GM23338 (cell line): ENCODE data around the gene PRDM8.

Experiments used
- CREB1 ChIP-seq: fragments of 250-450 bp; sonication (Bioruptor Pico); IDR thresholded peaks from 2 replicates; pipeline ENCODE4 v1.5.0; 2020; ENCODE audit warnings: low read depth, mild to moderate bottlenecking, moderate library complexity
- EZH2 ChIP-seq: fragments of 200-600 bp; sonication (generic); IDR thresholded peaks from one replicate; pipeline ENCODE4 v1.8.0; 2017; ENCODE audit warnings: antibody characterized with exemption, mild to moderate bottlenecking, low read depth; ENCODE audit not compliant: unreplicated experiment
- EZH2phosphoT487 ChIP-seq: fragments of 200-600 bp; sonication (generic); IDR thresholded peaks from one replicate; pipeline ENCODE4 v1.8.1; 2018; ENCODE audit warnings: antibody characterized with exemption; ENCODE audit not compliant: unreplicated experiment
- JUNB ChIP-seq: IDR thresholded peaks from one replicate; pipeline ENCODE4 v1.6.1; 2016; ENCODE audit warnings: antibody characterized with exemption; ENCODE audit not compliant: unreplicated experiment
- POLR2AphosphoS5 ChIP-seq: IDR thresholded peaks from 2 replicates; pipeline ENCODE4 v1.6.1; 2016; ENCODE audit warnings: antibody characterized with exemption, low read depth
- STAT1 ChIP-seq: IDR thresholded peaks from one replicate; pipeline ENCODE4 v1.6.1; 2016; ENCODE audit warnings: antibody characterized with exemption; ENCODE audit not compliant: unreplicated experiment
- ZNF114 ChIP-seq: fragments of 250-450 bp; sonication (Bioruptor Pico); IDR thresholded peaks from 2 replicates; pipeline ENCODE4 v1.5.0; 2020; ENCODE audit warnings: mild to moderate bottlenecking, moderate library complexity
- ZNF331 ChIP-seq: fragments of 250-450 bp; sonication (Bioruptor Pico); IDR thresholded peaks from 2 replicates; pipeline ENCODE4 v1.5.0; 2020; ENCODE audit warnings: low read depth, mild to moderate bottlenecking, moderate library complexity
- TF ChIP-seq, protein P1 (sequence below), 2 experiments: fragments of 200-600 bp in 1 of 2; sonication (generic) in 1 of 2; conservative IDR thresholded peaks; 2 replicates each; pipeline versions ENCODE4 v1.5.1 to v1.6.1; 2016 to 2017; ENCODE audit warnings: antibody characterized with exemption in 2 of 2, low read depth in 2 of 2, mild to moderate bottlenecking in 2 of 2, moderate library complexity in 1 of 2
- TF ChIP-seq, protein P2 (sequence below): IDR thresholded peaks from one replicate; pipeline ENCODE4 v1.6.1; 2018; ENCODE audit warnings: antibody characterized with exemption; ENCODE audit not compliant: unreplicated experiment
- TF ChIP-seq, protein P3 (sequence below): IDR thresholded peaks from 2 replicates; pipeline ENCODE4 v1.6.1; 2016; ENCODE audit warnings: antibody characterized with exemption
- TF ChIP-seq, protein P4 (sequence below): fragments of 250-450 bp; sonication (Bioruptor Pico); IDR thresholded peaks from 2 replicates; pipeline ENCODE4 v1.5.0; 2020; ENCODE audit warnings: mild to moderate bottlenecking, moderate library complexity

DNA sequence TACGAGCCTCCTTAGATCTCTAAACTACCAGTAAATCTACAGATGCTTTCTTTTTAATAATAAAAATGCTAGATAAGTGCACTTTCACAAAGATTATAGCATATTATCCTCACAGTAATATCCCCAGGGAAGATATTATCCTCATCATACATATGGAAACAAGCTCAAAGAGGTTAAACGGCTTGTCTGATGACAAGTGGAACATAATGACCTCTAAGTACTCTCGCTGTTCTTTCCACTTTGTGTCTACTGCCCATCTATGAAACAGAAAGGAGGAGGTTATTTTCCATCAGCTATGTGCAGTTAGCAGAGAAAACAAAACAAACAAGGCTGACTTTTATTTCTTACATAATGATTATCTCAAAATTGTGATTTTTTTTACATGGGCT is 42.8 kb upstream of the PRDM8 start:
- TF ChIP-seq, protein P1, sequence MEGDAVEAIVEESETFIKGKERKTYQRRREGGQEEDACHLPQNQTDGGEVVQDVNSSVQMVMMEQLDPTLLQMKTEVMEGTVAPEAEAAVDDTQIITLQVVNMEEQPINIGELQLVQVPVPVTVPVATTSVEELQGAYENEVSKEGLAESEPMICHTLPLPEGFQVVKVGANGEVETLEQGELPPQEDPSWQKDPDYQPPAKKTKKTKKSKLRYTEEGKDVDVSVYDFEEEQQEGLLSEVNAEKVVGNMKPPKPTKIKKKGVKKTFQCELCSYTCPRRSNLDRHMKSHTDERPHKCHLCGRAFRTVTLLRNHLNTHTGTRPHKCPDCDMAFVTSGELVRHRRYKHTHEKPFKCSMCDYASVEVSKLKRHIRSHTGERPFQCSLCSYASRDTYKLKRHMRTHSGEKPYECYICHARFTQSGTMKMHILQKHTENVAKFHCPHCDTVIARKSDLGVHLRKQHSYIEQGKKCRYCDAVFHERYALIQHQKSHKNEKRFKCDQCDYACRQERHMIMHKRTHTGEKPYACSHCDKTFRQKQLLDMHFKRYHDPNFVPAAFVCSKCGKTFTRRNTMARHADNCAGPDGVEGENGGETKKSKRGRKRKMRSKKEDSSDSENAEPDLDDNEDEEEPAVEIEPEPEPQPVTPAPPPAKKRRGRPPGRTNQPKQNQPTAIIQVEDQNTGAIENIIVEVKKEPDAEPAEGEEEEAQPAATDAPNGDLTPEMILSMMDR (conservative IDR thresholded peaks at IDR 0.05; ENCODE audit: low read depth in 2 of 2): no peak
- no peak for TF ChIP-seq EZH2
- TF ChIP-seq, protein P2, sequence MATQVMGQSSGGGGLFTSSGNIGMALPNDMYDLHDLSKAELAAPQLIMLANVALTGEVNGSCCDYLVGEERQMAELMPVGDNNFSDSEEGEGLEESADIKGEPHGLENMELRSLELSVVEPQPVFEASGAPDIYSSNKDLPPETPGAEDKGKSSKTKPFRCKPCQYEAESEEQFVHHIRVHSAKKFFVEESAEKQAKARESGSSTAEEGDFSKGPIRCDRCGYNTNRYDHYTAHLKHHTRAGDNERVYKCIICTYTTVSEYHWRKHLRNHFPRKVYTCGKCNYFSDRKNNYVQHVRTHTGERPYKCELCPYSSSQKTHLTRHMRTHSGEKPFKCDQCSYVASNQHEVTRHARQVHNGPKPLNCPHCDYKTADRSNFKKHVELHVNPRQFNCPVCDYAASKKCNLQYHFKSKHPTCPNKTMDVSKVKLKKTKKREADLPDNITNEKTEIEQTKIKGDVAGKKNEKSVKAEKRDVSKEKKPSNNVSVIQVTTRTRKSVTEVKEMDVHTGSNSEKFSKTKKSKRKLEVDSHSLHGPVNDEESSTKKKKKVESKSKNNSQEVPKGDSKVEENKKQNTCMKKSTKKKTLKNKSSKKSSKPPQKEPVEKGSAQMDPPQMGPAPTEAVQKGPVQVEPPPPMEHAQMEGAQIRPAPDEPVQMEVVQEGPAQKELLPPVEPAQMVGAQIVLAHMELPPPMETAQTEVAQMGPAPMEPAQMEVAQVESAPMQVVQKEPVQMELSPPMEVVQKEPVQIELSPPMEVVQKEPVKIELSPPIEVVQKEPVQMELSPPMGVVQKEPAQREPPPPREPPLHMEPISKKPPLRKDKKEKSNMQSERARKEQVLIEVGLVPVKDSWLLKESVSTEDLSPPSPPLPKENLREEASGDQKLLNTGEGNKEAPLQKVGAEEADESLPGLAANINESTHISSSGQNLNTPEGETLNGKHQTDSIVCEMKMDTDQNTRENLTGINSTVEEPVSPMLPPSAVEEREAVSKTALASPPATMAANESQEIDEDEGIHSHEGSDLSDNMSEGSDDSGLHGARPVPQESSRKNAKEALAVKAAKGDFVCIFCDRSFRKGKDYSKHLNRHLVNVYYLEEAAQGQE: no peak
- TF ChIP-seq, protein P3, sequence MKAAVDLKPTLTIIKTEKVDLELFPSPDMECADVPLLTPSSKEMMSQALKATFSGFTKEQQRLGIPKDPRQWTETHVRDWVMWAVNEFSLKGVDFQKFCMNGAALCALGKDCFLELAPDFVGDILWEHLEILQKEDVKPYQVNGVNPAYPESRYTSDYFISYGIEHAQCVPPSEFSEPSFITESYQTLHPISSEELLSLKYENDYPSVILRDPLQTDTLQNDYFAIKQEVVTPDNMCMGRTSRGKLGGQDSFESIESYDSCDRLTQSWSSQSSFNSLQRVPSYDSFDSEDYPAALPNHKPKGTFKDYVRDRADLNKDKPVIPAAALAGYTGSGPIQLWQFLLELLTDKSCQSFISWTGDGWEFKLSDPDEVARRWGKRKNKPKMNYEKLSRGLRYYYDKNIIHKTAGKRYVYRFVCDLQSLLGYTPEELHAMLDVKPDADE: no peak
- TF ChIP-seq POLR2AphosphoS5: no peak
- TF ChIP-seq ZNF331 (CRISPR knock-in tag): no peak
- TF ChIP-seq EZH2phosphoT487: no peak
- no peak for TF ChIP-seq CREB1 (CRISPR knock-in tag)
- TF ChIP-seq STAT1: no peak
- no peak for TF ChIP-seq JUNB
- TF ChIP-seq, protein P4, sequence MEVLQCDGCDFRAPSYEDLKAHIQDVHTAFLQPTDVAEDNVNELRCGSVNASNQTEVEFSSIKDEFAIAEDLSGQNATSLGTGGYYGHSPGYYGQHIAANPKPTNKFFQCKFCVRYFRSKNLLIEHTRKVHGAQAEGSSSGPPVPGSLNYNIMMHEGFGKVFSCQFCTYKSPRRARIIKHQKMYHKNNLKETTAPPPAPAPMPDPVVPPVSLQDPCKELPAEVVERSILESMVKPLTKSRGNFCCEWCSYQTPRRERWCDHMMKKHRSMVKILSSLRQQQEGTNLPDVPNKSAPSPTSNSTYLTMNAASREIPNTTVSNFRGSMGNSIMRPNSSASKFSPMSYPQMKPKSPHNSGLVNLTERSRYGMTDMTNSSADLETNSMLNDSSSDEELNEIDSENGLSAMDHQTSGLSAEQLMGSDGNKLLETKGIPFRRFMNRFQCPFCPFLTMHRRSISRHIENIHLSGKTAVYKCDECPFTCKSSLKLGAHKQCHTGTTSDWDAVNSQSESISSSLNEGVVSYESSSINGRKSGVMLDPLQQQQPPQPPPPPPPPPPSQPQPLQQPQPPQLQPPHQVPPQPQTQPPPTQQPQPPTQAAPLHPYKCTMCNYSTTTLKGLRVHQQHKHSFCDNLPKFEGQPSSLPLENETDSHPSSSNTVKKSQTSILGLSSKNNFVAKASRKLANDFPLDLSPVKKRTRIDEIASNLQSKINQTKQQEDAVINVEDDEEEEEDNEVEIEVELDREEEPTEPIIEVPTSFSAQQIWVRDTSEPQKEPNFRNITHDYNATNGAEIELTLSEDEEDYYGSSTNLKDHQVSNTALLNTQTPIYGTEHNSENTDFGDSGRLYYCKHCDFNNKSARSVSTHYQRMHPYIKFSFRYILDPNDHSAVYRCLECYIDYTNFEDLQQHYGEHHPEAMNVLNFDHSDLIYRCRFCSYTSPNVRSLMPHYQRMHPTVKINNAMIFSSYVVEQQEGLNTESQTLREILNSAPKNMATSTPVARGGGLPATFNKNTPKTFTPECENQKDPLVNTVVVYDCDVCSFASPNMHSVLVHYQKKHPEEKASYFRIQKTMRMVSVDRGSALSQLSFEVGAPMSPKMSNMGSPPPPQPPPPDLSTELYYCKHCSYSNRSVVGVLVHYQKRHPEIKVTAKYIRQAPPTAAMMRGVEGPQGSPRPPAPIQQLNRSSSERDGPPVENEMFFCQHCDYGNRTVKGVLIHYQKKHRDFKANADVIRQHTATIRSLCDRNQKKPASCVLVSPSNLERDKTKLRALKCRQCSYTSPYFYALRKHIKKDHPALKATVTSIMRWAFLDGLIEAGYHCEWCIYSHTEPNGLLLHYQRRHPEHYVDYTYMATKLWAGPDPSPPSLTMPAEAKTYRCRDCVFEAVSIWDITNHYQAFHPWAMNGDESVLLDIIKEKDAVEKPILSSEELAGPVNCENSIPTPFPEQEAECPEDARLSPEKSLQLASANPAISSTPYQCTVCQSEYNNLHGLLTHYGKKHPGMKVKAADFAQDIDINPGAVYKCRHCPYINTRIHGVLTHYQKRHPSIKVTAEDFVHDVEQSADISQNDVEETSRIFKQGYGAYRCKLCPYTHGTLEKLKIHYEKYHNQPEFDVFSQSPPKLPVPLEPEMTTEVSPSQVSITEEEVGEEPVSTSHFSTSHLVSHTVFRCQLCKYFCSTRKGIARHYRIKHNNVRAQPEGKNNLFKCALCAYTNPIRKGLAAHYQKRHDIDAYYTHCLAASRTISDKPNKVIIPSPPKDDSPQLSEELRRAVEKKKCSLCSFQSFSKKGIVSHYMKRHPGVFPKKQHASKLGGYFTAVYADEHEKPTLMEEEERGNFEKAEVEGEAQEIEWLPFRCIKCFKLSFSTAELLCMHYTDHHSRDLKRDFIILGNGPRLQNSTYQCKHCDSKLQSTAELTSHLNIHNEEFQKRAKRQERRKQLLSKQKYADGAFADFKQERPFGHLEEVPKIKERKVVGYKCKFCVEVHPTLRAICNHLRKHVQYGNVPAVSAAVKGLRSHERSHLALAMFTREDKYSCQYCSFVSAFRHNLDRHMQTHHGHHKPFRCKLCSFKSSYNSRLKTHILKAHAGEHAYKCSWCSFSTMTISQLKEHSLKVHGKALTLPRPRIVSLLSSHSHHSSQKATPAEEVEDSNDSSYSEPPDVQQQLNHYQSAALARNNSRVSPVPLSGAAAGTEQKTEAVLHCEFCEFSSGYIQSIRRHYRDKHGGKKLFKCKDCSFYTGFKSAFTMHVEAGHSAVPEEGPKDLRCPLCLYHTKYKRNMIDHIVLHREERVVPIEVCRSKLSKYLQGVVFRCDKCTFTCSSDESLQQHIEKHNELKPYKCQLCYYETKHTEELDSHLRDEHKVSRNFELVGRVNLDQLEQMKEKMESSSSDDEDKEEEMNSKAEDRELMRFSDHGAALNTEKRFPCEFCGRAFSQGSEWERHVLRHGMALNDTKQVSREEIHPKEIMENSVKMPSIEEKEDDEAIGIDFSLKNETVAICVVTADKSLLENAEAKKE (CRISPR knock-in tag): no peak
- TF ChIP-seq ZNF114: no peak
